Measurements from ENCODE around the gene NTN4.
"Not testable (repeated sequence)": the region's sequence is repeated elsewhere in the genome, so short reads cannot be mapped to it uniquely, and the experiment has no call there.

Gene NTN4

GRCh38 chr12:95755261-95755865, 35.2 kb downstream of the NTN4 start:
- DNase-seq (ENCODE audit: low read depth) = no peak

GRCh38 chr12:95746062-95746461, 44.5 kb downstream of the NTN4 start:
- DNase-seq (ENCODE audit: low read depth) = not testable (repeated sequence)

DNA sequence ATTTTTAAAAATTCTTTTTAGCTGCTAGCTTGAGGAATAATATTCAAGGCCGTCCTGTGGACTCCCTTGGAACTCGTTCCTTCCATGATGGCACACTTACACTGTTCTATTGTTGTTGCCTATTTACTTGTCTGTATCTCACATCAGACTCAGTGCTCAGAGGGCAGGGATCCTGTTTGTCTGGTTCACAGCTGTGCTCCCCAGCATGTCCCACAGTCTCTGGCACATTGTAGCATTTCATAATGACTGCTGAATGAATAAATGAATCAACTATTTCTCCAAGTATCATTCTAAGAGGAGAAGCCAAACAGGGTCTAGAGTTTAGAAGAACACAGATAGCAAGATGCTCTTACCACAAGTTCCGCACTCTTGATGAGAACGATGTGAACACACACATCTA, 48.0 kb downstream of the NTN4 start:
- no peak for DNase-seq (ENCODE audit: low read depth)

DNA sequence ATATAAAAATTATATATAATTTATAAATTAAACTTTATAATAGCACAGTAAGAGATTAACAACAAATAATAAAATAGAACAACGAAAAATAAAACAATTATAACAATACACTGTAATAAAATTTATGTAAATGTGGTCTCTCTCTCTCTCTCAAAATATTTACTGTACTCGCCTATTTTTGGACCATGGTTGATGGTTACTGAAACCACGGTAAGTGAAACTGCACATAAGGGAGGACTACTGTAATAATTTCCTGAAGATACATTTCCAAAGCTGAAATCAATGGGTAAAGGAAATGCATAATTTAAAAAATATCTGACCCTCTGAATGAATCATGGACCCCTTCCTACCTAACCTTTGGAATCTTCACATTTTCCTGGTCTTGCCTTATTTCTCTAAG, 48.9 kb downstream of the NTN4 start:
- DNase-seq (ENCODE audit: low read depth) = no peak

DNA sequence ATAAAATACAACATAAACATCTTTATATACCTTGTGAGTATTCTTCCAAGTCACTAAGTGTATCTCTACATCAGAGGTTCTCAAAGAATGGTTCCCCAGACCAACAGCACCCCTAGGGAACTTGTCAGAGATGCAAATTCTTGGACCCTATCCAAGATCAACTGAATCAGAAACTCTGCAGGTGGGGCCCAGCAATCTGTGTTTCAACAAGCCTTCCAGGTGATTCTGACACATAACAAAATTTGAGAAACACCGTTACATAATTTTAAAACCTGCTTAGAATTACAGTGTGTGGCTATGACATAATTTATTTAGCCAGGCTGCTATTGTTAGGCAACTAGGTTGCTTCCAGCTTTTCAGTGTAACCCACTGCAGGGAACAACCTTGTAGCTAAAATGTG, 49.8 kb downstream of the NTN4 start:
- DNase-seq (ENCODE audit: low read depth) = no peak

DNA sequence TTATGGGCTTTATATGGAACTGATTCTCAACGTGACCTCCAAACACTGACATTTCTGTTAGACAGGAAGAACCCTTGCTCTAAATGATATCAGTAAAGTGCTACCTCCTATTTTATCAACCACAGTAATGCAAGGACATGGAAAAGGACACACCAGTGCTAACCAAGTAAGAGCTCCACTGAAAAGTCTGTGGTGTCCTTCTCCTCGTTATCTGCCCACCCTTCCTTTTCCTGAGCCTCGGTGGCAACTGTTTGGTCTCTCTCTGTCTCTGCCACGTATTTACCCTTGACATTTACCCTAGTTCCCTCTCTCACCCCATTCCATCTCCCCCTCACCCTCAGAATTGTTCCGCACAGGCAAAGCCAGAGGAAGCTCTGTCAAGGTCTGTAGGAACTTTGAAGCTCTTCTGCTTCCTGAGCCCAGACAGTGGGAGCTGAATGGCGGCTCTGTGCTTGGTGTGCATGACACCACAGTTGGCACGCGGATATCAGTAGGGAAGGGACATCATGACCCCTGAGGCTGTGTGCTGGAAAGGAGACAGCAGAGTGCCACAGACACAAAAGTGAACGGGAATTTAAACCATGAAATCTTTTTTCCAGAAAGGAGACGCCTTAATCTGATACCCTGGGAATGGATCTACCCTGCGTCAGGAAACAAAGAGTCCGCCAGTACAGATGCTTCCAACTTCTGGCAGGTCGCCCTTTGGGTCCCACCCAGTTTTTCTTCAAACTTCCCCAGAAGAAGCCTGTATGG, 50.8 kb downstream of the NTN4 start:
- no peak for DNase-seq (ENCODE audit: low read depth)

DNA sequence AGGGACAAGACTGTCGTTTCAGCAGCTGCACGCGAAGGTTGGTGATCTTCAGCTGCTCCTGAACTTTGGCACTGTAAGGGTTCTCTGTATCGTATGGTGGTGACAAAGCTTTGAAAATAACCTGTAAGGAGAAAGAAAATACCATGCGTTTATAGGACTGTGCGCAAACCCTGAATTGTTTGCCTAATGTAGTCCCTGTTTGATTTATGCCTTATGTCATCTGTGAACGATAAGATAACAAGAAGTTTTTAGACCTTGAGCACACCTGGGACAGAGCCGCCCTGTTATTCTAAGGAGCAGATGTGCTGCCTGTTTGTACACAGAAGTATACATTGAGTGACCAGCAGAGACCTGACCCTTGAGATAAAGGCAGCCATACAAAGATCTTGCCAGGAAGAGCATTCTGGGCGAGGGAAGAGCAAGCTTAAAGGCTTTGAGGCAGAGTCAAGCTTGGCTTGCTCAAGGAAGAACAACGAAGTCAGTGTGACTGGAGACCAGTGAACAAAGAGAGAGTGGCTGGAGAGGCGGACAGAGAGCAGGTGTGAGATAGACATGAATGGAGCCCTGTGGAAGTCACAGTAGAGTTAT, 52.4 kb downstream of the NTN4 start:
- no peak for DNase-seq (ENCODE audit: low read depth)

- no peak for DNase-seq (ENCODE audit: low read depth)
Observed at GRCh38 chr12:95736631-95737030, 53.9 kb downstream of the NTN4 start.

DNA sequence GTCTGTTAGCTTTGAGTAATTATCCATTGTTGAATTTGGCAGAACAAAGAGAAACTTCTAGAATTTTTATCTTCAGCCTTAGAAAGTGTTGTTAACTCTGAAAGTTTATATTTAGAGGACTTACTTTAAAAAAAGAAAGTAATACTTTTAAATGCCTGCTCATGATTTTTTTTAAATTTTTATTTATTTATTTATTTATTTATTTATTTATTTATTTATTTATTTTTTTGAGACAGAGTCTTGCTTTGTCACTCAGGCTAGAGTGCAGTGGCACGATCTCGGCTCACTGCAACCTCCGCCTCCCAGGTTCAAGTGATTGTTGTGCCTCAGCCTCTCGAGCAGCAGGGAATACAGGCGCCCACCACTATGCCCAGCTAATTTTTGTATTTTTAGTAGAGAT, 54.8 kb downstream of the NTN4 start:
- DNase-seq (ENCODE audit: low read depth) = not testable (repeated sequence)

DNA sequence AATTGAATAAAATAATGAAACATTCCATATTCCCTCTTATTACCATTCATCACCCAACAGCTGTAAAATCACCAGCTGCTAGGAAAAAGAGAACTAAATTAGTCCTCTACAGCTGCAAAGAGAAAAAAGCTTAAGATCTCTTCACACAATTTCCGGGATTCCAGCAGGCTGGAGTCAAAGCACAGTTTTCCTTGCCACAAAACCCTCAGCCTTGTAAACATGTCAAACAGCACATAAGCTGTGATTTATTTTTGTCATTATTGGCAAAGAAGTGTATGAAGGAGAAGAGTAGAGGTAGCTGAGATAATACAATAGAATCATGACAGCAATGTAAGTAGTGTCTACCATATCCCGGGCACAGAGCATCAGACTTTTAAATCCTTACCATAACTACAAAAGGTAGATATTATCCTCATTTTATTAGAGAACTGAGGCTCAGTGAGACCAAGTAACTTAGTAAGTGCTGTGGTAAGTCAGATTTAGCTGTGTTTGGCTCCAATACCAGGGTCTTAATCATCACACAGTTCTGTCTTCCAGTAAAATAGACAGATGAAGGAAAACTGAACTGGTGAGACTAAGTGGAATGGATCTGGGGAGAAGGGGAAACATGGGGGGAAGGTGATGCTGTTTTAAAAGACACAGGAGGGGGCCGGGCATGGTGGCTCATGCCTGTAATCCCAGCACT, 57.3 kb downstream of the NTN4 start:
- peak; percentile 82 for DNase-seq (ENCODE audit: low read depth)

DNA sequence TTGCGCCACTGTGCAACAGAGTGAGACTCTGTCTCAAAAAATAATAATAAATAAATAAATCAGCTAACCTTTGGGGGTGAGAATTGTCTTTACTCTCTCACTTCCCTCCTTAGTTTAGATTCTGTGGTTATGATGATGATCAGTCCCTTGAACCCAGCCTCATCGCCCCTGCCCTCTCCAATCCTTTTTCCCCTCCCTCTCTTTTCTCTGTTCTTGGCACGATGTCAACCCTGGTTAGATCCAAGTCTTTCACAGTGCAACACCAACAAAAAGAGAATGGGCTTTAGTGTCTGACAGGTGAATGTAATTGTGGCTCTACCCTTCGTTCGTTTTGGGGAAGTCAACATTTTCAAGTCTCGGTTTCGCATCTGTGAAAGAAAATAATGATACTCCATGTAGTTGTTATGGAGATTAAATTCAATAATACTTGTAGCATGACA, 59.0 kb downstream of the NTN4 start:
- no peak for DNase-seq (ENCODE audit: low read depth)

DNA sequence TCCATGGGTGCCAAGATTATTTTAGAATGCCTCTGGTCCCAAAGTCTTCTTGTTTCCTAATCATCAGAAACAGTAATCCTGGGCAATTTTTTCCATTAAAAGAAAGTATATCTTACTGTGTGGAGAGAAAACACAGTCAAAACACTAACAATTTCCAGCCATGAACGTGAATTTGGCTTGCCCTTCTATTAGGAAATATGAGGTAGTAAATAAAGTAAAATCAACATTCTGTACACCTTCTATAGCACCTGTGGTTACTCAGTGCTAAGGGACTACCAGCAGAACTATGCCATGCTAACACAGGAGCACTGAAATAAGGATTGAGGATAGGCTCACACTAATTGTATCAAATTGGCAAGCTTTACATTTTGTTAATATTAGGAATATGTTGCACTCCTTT, 60.1 kb downstream of the NTN4 start:
- no peak for DNase-seq (ENCODE audit: low read depth)

- DNase-seq (ENCODE audit: low read depth) = no peak
Observed at GRCh38 chr12:95726903-95727302, 63.7 kb downstream of the NTN4 start.

DNA sequence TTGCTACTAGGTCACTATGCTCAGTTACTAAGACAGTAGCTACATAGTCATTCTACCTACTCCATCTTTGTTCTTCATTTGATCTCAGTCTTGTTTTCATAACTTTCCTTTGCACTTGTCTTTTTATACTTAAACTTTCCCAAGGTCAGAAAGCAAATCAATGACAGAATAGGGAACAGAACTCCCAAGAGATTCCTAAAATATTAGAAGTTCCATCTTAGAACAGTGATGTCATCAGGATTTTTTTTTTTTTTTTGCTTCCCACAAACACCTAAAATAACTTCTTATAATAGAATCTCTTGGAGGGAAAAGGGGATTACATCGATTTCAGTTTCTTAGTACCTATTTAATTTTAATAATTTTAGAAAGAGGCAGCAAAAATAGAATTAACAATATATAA, 65.8 kb downstream of the NTN4 start:
- DNase-seq (ENCODE audit: low read depth) = no peak

GRCh38 chr12:95723693-95724384, 66.7 kb downstream of the NTN4 start:
- DNase-seq (ENCODE audit: low read depth) = no peak

- DNase-seq (ENCODE audit: low read depth) = peak; percentile 25
Observed at GRCh38 chr12:95721320-95721719, 69.2 kb downstream of the NTN4 start.

DNA sequence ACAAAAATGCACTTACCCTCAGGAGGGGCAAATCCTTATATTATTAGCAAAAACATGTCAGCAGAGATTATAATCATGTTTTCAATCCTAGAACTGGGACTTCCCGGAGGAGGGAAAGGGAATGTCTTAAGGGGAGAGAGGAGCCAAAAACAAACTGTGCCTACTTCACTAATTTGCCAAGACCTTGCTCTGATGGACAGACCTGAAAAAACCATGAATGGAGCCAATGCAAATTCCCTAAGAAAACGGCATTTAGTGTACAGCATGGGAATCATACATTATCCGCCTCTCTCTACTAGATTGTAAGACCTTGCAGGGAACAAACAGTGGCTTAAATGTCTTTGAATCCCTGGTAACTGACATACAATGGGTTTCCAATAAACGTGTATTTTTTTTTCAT, 70.4 kb downstream of the NTN4 start:
- no peak for DNase-seq (ENCODE audit: low read depth)

DNA sequence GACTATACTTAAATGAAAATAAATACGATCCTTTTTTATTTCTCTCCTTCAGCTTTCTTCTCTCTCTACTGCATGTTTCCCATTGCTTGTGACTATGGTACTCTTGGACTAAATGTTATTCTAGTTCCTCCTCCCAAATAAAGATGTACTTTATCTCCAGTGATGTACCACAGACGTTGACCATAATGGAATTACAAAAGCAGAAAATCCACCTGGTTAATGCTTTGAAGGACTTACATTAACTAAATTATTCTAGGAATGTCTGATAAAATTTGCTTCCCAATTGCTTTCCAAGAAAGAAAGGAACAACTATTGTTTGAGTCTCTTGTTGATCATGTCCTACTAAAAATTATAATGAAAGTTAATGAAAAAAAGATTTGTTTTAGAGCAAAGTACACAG, 71.8 kb downstream of the NTN4 start:
- DNase-seq (ENCODE audit: low read depth) = no peak

- DNase-seq (ENCODE audit: low read depth) = no peak
Observed at GRCh38 chr12:95718006-95718431, 72.5 kb downstream of the NTN4 start.

- DNase-seq (ENCODE audit: low read depth) = no peak
Observed at GRCh38 chr12:95717316-95717928, 73.1 kb downstream of the NTN4 start.

- DNase-seq (ENCODE audit: low read depth) = no peak
Observed at GRCh38 chr12:95715177-95715576, 75.4 kb downstream of the NTN4 start.

GRCh38 chr12:95712269-95712668, 78.3 kb downstream of the NTN4 start:
- no peak for DNase-seq (ENCODE audit: low read depth)
